MCF 10A (cell line): ENCODE data around the gene CSNK1G1. TPM values are rescaled to one million over a fixed set of nuclear protein-coding genes. Genes with fewer than 3 reads are reported as not detected.

Experiments
- BruUV-seq: library from RNA; stranded (reverse); fragments of 400-500 nt; replicated peaks from 2 replicates; lab custom pipeline; 2021; lab: Mats Ljungman, UMichigan
- CTCF ChIA-PET: fragments of 300-600 bp; sonication (Branson Sonifier 250); formaldehyde crosslinking; extraction: SDS; loops from one replicate; lab custom pipeline; 2021; ENCODE audit warnings: antibody characterized with exemption, inconsistent platforms; lab: Yijun Ruan, JAX
- POLR2A ChIA-PET: fragments of 300-600, 350-650 bp; sonication (Branson Sonifier 250); formaldehyde crosslinking; extraction: SDS; loops from one replicate; lab custom pipeline; 2020; ENCODE audit warnings: antibody characterized with exemption, inconsistent platforms; lab: Yijun Ruan, JAX
- DNase-seq: peaks from one replicate; pipeline ENCODE4 v3.0.0-alpha.2; 2018; ENCODE audit not compliant: unreplicated experiment
- H3K27ac Mint-ChIP-seq: one replicate; pipeline ENCODE4 v1.8.0; 2022; ENCODE audit warnings: mild to moderate bottlenecking, low read depth, mixed read lengths; ENCODE audit not compliant: unreplicated experiment
- H3K27me3 Mint-ChIP-seq: one replicate; pipeline ENCODE4 v1.8.0; 2022; ENCODE audit warnings: mixed read lengths; ENCODE audit not compliant: insufficient read depth, unreplicated experiment
- H3K36me3 Mint-ChIP-seq: one replicate; pipeline ENCODE4 v1.8.0; 2022; ENCODE audit warnings: mild to moderate bottlenecking, moderate library complexity, mixed read lengths; ENCODE audit not compliant: insufficient read depth, unreplicated experiment
- H3K4me1 Mint-ChIP-seq: one replicate; pipeline ENCODE4 v1.8.0; 2022; ENCODE audit warnings: mixed read lengths; ENCODE audit not compliant: insufficient read depth, unreplicated experiment
- H3K4me3 Mint-ChIP-seq: one replicate; pipeline ENCODE4 v1.8.0; 2022; ENCODE audit warnings: mild to moderate bottlenecking, moderate library complexity, mixed read lengths; ENCODE audit not compliant: unreplicated experiment
- H3K9me3 Mint-ChIP-seq: one replicate; pipeline ENCODE4 v1.8.0; 2022; ENCODE audit warnings: mixed read lengths; ENCODE audit not compliant: unreplicated experiment
- intact Hi-C: fragments of 100-400 bp; cut with micrococcal nuclease; formaldehyde crosslinking; loops from 2 replicates; pipeline ENCODE4 v1.14.1; 2022
- total RNA-seq: library from RNA; stranded (reverse); gene quantifications from 2 replicates; pipeline ENCODE4 v1.2.3, GENCODE V29; 2022
- TF ChIP-seq, protein P1 (sequence below): fragments of 200-600 bp; IDR thresholded peaks from one replicate; pipeline ENCODE4 v1.8.0; 2022; ENCODE audit warnings: antibody characterized with exemption, mild to moderate bottlenecking; ENCODE audit not compliant: unreplicated experiment

The CSNK1G1 gene
- total RNA-seq, 1 experiment from 2014 or later = 31.0 TPM

GRCh38 chr15:64137226-64137833 lies 218.6 kb downstream of the CSNK1G1 start:
- ChIA-PET CTCF (interaction anchor here (2.1 kb wide), 1 partner anchor 16 kb away, joined by 8 read pairs; no protein-coding TSS in a partner anchor), POLR2A (interaction anchor here (0.6 to 1.4 kb wide), 2 partner anchors 11 to 703 kb away, joined by 3 read pairs; no protein-coding TSS in a partner anchor)
- no TSS peak for BruUV-seq
- no peak for DNase-seq
- Mint-ChIP-seq H3K27ac (no peak overlapping the region), H3K36me3 (peaks cover 79% of the 10 kb centered on the region), H3K4me3 (no peak overlapping the region), H3K4me1 (no peaks in the 10 kb centered on the region), H3K9me3 (no peaks in the 10 kb centered on the region), H3K27me3 (no peaks in the 10 kb centered on the region)
- TF ChIP-seq, protein P1, sequence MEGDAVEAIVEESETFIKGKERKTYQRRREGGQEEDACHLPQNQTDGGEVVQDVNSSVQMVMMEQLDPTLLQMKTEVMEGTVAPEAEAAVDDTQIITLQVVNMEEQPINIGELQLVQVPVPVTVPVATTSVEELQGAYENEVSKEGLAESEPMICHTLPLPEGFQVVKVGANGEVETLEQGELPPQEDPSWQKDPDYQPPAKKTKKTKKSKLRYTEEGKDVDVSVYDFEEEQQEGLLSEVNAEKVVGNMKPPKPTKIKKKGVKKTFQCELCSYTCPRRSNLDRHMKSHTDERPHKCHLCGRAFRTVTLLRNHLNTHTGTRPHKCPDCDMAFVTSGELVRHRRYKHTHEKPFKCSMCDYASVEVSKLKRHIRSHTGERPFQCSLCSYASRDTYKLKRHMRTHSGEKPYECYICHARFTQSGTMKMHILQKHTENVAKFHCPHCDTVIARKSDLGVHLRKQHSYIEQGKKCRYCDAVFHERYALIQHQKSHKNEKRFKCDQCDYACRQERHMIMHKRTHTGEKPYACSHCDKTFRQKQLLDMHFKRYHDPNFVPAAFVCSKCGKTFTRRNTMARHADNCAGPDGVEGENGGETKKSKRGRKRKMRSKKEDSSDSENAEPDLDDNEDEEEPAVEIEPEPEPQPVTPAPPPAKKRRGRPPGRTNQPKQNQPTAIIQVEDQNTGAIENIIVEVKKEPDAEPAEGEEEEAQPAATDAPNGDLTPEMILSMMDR = no peak
- intact Hi-C loops = no loop called here

DNA sequence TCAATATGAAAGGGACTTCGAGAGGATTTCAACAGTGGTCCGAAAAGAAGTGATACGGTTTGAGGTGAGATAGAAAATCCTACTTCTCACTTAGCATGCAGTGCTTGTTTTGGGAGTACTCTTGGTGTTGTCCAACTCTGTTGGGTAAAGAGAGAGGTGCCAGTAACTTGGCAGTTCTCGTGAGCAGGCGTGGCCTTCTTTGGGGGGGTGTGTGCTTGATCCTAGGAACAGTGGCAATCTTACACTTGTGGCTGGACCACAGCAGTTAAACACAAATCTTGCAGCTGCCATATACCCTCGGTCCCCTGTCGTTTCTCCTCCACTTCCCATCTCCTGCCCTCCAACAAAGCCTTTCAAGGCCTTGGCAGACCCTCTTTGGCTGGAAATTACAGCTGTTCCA lies 219.6 kb downstream of the CSNK1G1 start:
- no TSS peak for BruUV-seq
- TF ChIP-seq, protein P1 = no peak
- H3K27ac Mint-ChIP-seq = no peak overlapping the region
- DNase-seq = no peak
- no peaks in the 10 kb centered on the region for H3K27me3 Mint-ChIP-seq
- no peaks in the 10 kb centered on the region for H3K4me1 Mint-ChIP-seq
- ChIA-PET POLR2A (interaction anchor here (2.4 kb wide), 1 partner anchor 11 kb away, joined by 12 read pairs; no protein-coding TSS in a partner anchor), CTCF (interaction anchor here (1.1 kb wide), 1 partner anchor 17 kb away, joined by 4 read pairs; no protein-coding TSS in a partner anchor)
- no peak overlapping the region for H3K4me3 Mint-ChIP-seq
- intact Hi-C loops = no loop called here
- peaks cover 79% of the 10 kb centered on the region for H3K36me3 Mint-ChIP-seq
- no peaks in the 10 kb centered on the region for H3K9me3 Mint-ChIP-seq

DNA sequence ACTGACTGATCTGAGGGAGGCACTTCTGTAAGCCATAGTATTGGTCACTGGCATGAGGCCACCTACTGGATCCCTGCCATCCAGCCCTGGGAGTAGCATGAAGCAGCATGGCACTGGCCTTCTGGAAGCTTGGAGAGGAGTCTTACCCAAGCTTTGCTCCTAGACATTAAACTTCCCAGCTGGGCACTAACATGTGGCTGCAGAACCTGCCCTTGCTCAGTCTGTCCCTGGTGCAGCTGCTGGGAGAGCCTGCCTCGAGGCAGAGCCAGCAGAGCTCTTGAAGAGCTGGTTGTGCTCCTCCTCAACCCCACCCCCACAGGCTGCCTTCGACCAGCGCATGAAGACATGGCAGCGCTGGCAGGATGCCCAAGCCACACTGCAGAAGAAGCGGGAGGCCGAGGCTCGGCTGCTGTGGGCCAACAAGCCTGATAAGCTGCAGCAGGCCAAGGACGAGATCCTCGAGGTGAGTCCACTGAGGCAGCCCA lies 221.6 kb downstream of the CSNK1G1 start:
- Mint-ChIP-seq H3K27me3 (no peaks in the 10 kb centered on the region), H3K27ac (no peak overlapping the region), H3K4me1 (no peaks in the 10 kb centered on the region), H3K36me3 (peaks cover 84% of the 10 kb centered on the region), H3K4me3 (no peak overlapping the region), H3K9me3 (no peaks in the 10 kb centered on the region)
- no TSS peak for BruUV-seq
- peak; percentile 25 for DNase-seq
- ChIA-PET POLR2A (interaction anchor here (1.1 to 2.4 kb wide), 2 partner anchors 13 to 38 kb away, joined by 3 to 12 read pairs; partner anchors contain the start of gene SNX1), CTCF (interaction anchor here (1.0 to 2.7 kb wide), 3 partner anchors 10 to 524 kb away, joined by 3 to 8 read pairs (median 5); partner anchors contain the start of gene SNX22)
- TF ChIP-seq, protein P1 = no peak
- intact Hi-C loops = no loop called here

DNA sequence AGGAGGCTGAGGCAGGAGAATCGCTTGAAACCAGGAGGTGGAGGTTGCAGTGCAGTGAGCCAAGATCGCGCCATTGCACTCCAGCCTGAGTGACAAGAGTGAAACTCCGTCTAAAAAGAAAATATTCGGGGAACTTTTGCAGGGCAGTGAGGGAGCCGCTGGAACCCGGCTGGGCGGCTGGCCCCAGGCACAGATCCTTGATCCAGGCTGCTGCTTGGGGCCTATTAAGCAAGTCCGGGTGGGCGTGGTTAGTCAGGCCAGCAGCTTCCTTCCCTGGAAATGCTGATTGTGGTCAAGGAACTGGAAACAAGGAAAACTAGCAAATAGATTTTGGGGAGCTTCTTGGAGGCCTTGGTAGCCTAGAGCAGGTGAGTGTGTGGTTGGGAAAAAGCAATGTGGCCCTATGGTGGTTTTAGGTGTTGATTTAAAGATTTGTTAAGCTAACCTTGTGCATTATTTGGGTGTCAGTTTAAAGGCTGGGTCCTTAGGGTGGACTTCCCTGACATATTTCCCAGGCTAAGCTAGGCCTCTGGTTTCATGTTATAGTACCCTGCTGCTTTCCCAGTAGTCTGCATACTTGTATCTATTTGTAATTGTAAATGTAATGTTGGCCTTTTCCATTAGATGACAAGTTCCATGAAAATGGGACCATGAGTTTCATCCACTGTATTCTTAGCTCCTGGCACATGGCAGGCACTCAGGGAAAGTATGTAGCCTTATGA lies 222.2 kb downstream of the CSNK1G1 start:
- H3K27ac Mint-ChIP-seq = no peak overlapping the region
- no peaks in the 10 kb centered on the region for H3K27me3 Mint-ChIP-seq
- BruUV-seq = no TSS peak
- no peaks in the 10 kb centered on the region for H3K9me3 Mint-ChIP-seq
- no peak for DNase-seq
- TF ChIP-seq, protein P1 = no peak
- peaks cover 90% of the 10 kb centered on the region for H3K36me3 Mint-ChIP-seq
- ChIA-PET CTCF (interaction anchor here (1.0 to 2.7 kb wide), 4 partner anchors 11 to 524 kb away, joined by 3 to 8 read pairs (median 4); partner anchors contain the start of gene SNX22), POLR2A (interaction anchor here (1.1 kb wide), 1 partner anchor 38 kb away, joined by 3 read pairs; the partner anchor contains the start of gene SNX1)
- intact Hi-C loops = no loop called here
- H3K4me1 Mint-ChIP-seq = no peaks in the 10 kb centered on the region
- no peak overlapping the region for H3K4me3 Mint-ChIP-seq
